Measurements from ENCODE around the gene SMARCA4.

The SMARCA4 gene

DNA sequence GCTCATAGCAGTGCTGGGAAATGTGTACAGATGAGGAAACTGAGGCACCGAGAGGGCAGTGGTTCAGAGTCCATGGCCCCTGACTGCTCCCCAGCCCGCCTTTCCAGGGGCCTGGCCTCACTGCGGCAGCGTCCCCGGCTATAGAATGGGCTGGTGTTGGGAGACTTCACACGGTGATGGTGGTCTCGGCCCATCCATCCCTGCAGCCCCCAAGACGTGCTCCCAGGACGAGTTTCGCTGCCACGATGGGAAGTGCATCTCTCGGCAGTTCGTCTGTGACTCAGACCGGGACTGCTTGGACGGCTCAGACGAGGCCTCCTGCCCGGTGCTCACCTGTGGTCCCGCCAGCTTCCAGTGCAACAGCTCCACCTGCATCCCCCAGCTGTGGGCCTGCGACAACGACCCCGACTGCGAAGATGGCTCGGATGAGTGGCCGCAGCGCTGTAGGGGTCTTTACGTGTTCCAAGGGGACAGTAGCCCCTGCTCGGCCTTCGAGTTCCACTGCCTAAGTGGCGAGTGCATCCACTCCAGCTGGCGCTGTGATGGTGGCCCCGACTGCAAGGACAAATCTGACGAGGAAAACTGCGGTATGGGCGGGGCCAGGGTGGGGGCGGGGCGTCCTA lies 144.3 kb downstream of the SMARCA4 start:
- DNase-seq (ENCODE audit: low read depth): no peak
- TF ChIP-seq, protein P1, sequence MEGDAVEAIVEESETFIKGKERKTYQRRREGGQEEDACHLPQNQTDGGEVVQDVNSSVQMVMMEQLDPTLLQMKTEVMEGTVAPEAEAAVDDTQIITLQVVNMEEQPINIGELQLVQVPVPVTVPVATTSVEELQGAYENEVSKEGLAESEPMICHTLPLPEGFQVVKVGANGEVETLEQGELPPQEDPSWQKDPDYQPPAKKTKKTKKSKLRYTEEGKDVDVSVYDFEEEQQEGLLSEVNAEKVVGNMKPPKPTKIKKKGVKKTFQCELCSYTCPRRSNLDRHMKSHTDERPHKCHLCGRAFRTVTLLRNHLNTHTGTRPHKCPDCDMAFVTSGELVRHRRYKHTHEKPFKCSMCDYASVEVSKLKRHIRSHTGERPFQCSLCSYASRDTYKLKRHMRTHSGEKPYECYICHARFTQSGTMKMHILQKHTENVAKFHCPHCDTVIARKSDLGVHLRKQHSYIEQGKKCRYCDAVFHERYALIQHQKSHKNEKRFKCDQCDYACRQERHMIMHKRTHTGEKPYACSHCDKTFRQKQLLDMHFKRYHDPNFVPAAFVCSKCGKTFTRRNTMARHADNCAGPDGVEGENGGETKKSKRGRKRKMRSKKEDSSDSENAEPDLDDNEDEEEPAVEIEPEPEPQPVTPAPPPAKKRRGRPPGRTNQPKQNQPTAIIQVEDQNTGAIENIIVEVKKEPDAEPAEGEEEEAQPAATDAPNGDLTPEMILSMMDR (conservative IDR thresholded peaks at IDR 0.05; ENCODE audit: control insufficient read depth, insufficient read depth, low read depth, low read length): no peak

DNA sequence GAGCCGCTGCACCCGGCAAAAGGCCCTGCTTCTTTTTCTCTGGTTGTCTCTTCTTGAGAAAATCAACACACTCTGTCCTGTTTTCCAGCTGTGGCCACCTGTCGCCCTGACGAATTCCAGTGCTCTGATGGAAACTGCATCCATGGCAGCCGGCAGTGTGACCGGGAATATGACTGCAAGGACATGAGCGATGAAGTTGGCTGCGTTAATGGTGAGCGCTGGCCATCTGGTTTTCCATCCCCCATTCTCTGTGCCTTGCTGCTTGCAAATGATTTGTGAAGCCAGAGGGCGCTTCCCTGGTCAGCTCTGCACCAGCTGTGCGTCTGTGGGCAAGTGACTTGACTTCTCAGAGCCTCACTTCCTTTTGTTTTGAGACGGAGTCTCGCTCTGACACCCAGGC lies 145.6 kb downstream of the SMARCA4 start:
- no peak for DNase-seq (ENCODE audit: low read depth)
- H3K4me3 ChIP-seq (ENCODE audit: control insufficient read depth, low read depth, low read length): no peak overlapping the region
- TF ChIP-seq, protein P1 (conservative IDR thresholded peaks at IDR 0.05; ENCODE audit: control insufficient read depth, insufficient read depth, low read depth, low read length): no peak

More for the DNA sequence above, 144.3 kb downstream of the SMARCA4 start:
- no peak overlapping the region for H3K4me3 ChIP-seq (ENCODE audit: control insufficient read depth, low read depth, low read length)

GRCh38 chr19:11108746-11109145 lies 147.9 kb downstream of the SMARCA4 start:
- TF ChIP-seq, protein P1 (conservative IDR thresholded peaks at IDR 0.05; ENCODE audit: control insufficient read depth, insufficient read depth, low read depth, low read length): no peak
- H3K4me3 ChIP-seq (ENCODE audit: control insufficient read depth, low read depth, low read length): no peak overlapping the region
- DNase-seq (ENCODE audit: low read depth): no peak

GRCh38 chr19:11111117-11111770 lies 150.4 kb downstream of the SMARCA4 start:
- TF ChIP-seq, protein P1 (conservative IDR thresholded peaks at IDR 0.05; ENCODE audit: control insufficient read depth, insufficient read depth, low read depth, low read length): no peak
- H3K4me3 ChIP-seq (ENCODE audit: control insufficient read depth, low read depth, low read length): no peak overlapping the region
- DNase-seq (ENCODE audit: low read depth): no peak

DNA sequence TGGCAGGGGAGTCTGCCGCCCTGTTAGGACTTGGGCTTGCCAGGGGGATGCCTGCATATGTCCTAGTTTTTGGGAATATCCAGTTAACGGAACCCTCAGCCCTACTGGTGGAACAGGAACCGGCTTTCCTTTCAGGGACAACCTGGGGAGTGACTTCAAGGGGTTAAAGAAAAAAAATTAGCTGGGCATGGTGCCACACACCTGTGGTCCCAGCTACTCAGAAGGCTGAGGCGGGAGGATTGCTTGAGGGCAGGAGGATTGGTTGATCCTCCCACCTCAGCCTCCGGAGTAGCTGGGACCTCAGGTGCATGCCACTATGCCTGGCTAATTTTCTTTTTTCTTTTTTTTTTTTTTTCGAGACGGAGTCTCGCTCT lies 150.9 kb downstream of the SMARCA4 start:
- TF ChIP-seq, protein P1 (conservative IDR thresholded peaks at IDR 0.05; ENCODE audit: control insufficient read depth, insufficient read depth, low read depth, low read length): no peak

More for the DNA sequence above, 150.9 kb downstream of the SMARCA4 start:
- DNase-seq (ENCODE audit: low read depth): no peak
- H3K4me3 ChIP-seq (ENCODE audit: control insufficient read depth, low read depth, low read length): no peak overlapping the region
